Sigmoid colon (tissue), 4 donors: Measurements from ENCODE around the gene EVA1A.

Experiments used
- CTCF ChIP-seq, 4 experiments: fragments of 450-650 bp in 3 of 4; fragments of 200-600 bp in 1 of 4; IDR thresholded peaks; one replicate each; pipeline ENCODE4 v1.5.1; 2016 to 2019; ENCODE audit warnings: antibody characterized with exemption in 4 of 4, mild to moderate bottlenecking in 3 of 4, moderate library complexity in 2 of 4
- EP300 ChIP-seq, 4 donors: sonication (generic); formaldehyde crosslinking; IDR thresholded peaks; one replicate each; pipeline ENCODE4 v1.6.1; 2017; ENCODE audit warnings: antibody characterized with exemption in 4 of 4

- TF ChIP-seq CTCF (IDR thresholded peaks at IDR 0.05) = no peak
- no peak for TF ChIP-seq EP300 (IDR thresholded peaks at IDR 0.05)
Observed at GRCh38 chr2:75607988-75608683, 47.4 kb upstream of the EVA1A start.
